ENCODE results near the gene BCL2.
A peak's percentile ranks its signal among the peaks of the same experiment; 100 is the strongest.

The BCL2 gene

DNA sequence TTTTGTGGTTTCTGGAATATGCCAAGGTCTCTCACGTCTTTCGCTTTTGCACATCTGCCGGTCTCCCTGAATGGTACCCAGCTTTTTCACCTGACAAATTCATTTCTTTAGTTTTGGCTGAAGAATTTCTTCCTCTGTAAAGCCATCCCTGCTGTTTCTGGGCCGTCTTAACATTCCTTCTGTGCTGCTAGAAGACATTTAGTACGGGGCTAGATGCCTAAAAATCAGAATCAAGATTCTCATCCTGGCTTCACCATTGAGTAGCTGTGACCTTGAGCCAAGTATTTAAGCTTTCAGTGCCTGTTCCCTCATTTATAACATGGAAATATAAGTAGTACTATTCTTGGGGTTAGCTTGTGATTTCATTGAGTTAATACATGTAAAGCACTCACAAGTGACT, 6.4 kb upstream of the BCL2 start:
- H3K4me3 ChIP-seq (ENCODE audit: low read depth, low read length), result no peak overlapping the region
- no peak for DNase-seq (ENCODE audit: low read depth)
- TF ChIP-seq, protein P1, sequence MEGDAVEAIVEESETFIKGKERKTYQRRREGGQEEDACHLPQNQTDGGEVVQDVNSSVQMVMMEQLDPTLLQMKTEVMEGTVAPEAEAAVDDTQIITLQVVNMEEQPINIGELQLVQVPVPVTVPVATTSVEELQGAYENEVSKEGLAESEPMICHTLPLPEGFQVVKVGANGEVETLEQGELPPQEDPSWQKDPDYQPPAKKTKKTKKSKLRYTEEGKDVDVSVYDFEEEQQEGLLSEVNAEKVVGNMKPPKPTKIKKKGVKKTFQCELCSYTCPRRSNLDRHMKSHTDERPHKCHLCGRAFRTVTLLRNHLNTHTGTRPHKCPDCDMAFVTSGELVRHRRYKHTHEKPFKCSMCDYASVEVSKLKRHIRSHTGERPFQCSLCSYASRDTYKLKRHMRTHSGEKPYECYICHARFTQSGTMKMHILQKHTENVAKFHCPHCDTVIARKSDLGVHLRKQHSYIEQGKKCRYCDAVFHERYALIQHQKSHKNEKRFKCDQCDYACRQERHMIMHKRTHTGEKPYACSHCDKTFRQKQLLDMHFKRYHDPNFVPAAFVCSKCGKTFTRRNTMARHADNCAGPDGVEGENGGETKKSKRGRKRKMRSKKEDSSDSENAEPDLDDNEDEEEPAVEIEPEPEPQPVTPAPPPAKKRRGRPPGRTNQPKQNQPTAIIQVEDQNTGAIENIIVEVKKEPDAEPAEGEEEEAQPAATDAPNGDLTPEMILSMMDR (IDR thresholded peaks at IDR 0.05; ENCODE audit: low read depth, low read length, missing control alignments), result no peak

DNA sequence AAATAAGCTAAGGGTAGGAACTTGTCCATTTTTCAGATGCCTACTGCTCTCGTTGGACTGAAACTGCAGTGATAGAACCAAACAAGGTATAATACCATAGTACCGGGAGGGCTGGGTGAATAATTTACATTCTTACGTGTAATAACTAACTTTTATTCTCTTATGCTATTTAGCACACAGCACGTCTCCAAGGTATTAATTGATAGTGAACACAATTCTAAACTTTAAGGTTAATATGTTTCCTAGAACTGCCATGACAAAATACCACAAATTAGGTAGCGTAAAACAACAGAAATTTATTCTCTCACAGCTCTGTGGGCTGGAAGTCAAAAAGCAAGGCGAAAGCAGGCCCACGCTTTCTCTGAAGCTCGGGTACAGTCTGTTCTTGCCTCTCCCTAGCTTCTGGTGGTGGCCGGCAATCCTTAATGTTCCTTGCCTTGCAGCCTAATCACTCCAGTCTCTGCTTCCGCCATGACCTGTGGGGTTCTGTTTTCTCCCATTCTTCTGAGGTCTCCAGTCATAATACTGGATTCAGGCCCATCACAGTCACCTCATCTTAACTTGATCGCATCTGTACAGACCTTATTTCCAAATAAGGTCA, 5.6 kb upstream of the BCL2 start:
- no peak for DNase-seq (ENCODE audit: low read depth)
- no peak overlapping the region for H3K4me3 ChIP-seq (ENCODE audit: low read depth, low read length)
- TF ChIP-seq, protein P1 (IDR thresholded peaks at IDR 0.05; ENCODE audit: low read depth, low read length, missing control alignments), result no peak

DNA sequence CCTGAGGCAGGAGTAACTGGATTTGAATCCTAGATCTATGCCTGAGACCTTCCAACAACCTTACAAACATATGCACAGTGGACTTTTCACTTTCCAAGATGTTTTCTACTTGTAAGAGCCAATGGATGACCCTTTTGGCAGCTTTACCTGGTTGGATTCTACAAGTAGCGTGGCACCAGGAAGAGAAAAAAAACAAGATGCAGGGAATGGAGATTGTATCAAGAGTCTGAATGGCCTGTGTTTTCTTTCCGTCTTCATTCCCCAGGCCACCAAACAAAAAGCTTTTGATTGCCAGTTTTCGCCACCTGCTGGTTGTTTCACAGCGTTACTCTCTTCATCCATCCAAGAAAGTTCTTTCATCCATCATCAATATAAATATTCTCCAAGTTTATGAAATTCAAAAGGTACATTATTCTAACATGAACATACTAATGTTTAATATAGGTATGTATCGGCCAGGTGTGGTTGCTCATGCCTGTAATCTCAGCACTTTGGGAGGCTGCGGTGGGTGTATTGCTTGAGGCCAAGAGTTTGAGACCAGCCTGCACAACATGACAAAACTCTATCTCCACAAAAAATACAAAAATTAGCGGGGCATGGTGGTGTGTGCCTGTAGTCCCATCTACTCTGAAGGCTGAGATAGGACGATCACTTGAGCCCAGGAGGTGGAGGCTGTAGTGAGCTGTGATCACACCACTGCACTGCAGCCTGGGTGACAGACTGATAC, 3.5 kb upstream of the BCL2 start:
- H3K4me3 ChIP-seq (ENCODE audit: low read depth, low read length), result no peak overlapping the region
- TF ChIP-seq, protein P1 (IDR thresholded peaks at IDR 0.05; ENCODE audit: low read depth, low read length, missing control alignments), result peak; percentile 68
- no peak for DNase-seq (ENCODE audit: low read depth)

DNA sequence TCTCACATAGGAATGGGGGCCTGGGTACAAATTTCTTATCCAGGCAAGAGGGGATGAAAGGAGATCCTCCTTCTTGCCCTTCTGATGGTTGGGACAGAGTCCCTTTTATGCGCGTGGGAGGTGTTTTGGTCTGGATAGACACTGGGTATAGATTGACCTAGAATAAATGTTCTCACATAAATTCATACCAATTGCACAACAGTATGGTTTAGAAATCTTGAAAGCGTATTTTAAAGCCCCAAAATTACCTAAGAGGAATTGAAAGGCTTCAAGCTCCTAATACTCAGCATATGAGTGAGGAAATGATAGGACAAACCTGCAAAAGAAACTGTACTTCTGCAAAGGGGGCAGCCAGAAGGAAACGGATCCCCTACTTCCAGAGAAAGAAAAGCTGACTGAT, 2.6 kb upstream of the BCL2 start:
- no peak for DNase-seq (ENCODE audit: low read depth)
- no peak overlapping the region for H3K4me3 ChIP-seq (ENCODE audit: low read depth, low read length)
- TF ChIP-seq, protein P1 (IDR thresholded peaks at IDR 0.05; ENCODE audit: low read depth, low read length, missing control alignments), result no peak

DNA sequence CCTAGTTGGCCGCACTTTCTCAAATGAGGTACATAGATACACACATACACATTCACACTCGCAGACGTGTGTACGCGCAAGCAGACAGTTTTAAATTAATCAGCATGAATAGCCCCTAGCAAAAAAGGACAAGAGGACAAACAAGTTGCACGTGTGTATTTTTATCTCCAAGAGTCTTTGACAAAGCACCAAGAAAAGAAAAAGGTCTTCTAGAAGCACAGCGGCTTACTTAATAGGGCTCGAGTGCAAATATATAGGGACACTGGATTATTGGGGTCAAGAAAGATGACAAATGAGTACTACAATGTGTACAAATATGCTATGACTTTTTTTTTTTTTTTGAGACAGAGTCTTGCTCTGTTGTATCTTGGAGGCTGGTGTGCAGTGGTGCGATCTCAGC, 1.7 kb upstream of the BCL2 start:
- H3K4me3 ChIP-seq (ENCODE audit: low read depth, low read length), result peak overlapping the region; percentile 64
- TF ChIP-seq, protein P1 (IDR thresholded peaks at IDR 0.05; ENCODE audit: low read depth, low read length, missing control alignments), result no peak
- DNase-seq (ENCODE audit: low read depth), result no peak

DNA sequence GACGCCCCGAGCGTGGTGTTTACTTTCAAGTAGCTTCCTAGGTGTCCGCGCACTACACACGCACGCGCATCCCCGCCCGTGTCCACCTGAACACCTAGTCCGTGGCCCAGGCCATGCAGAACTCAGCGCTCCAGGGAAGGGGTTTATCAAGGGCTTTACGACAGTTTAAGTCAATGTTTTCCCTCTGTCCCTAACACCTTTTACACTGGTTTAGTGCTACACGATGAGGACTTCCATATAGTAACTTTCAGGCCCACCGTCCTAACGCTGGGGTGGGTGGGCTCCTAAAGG, 1.4 kb upstream of the BCL2 start:
- H3K4me3 ChIP-seq (ENCODE audit: low read depth, low read length), result peak overlapping the region; percentile 64
- TF ChIP-seq, protein P1 (IDR thresholded peaks at IDR 0.05; ENCODE audit: low read depth, low read length, missing control alignments), result no peak
- DNase-seq (ENCODE audit: low read depth), result no peak

Data from GM12864 (cell line).